Activated CD8-positive, alpha-beta T cell treated with anti-CD3 and anti-CD28 coated beads, Interleukin-2, amount 10 ng/mL, durations not matched to agents 7 days and 5 days (primary cell): ENCODE results near the gene SCNN1A. TPM values are rescaled to one million over a fixed set of nuclear protein-coding genes. Genes with fewer than 3 reads are reported as not detected.
A peak's percentile ranks its signal among the peaks of the same experiment; 100 is the strongest.

ENCODE experiments used
- ATAC-seq: fragments of 150-1000 bp; cut with Tn5 transposase; one replicate; pipeline ENCODE4 v1.10.0; 2021; ENCODE audit warnings: moderate library complexity
- CTCF ChIA-PET: fragments of 350-600 bp; sonication (Branson Sonifier 250); formaldehyde crosslinking; loops from one replicate; lab custom pipeline; 2021; ENCODE audit warnings: antibody characterized with exemption; lab: Charles Lee
- POLR2A ChIA-PET: fragments of 350-600 bp; sonication (Branson Sonifier 250); formaldehyde crosslinking; loops from one replicate; lab custom pipeline; 2021; ENCODE audit warnings: antibody characterized with exemption; lab: Charles Lee
- DNase-seq: peaks from one replicate; pipeline ENCODE4 v3.0.0-alpha.2; 2020
- H3K27ac Mint-ChIP-seq: one replicate; pipeline ENCODE4 v1.8.0; 2021; ENCODE audit warnings: mild to moderate bottlenecking, mixed read lengths
- H3K27me3 Mint-ChIP-seq: one replicate; pipeline ENCODE4 v1.8.0; 2021; ENCODE audit warnings: low read depth, mixed read lengths
- H3K36me3 Mint-ChIP-seq: one replicate; pipeline ENCODE4 v1.8.0; 2021; ENCODE audit warnings: low read depth, mixed read lengths
- H3K4me1 Mint-ChIP-seq: one replicate; pipeline ENCODE4 v1.8.0; 2021; ENCODE audit warnings: low read depth, mixed read lengths
- H3K4me3 Mint-ChIP-seq: one replicate; pipeline ENCODE4 v1.8.0; 2021; ENCODE audit warnings: mild to moderate bottlenecking, mixed read lengths
- H3K9me3 Mint-ChIP-seq: one replicate; pipeline ENCODE4 v1.8.0; 2022; ENCODE audit warnings: mixed read lengths; ENCODE audit not compliant: insufficient read depth
- total RNA-seq, 2 experiments: library from RNA; stranded (reverse); gene quantifications; one replicate each; pipeline ENCODE4 v1.2.3, GENCODE V29; 2021

The SCNN1A gene
- total RNA-seq, 2 experiments from 2014 or later = 0.47 to 1.5 TPM

DNA sequence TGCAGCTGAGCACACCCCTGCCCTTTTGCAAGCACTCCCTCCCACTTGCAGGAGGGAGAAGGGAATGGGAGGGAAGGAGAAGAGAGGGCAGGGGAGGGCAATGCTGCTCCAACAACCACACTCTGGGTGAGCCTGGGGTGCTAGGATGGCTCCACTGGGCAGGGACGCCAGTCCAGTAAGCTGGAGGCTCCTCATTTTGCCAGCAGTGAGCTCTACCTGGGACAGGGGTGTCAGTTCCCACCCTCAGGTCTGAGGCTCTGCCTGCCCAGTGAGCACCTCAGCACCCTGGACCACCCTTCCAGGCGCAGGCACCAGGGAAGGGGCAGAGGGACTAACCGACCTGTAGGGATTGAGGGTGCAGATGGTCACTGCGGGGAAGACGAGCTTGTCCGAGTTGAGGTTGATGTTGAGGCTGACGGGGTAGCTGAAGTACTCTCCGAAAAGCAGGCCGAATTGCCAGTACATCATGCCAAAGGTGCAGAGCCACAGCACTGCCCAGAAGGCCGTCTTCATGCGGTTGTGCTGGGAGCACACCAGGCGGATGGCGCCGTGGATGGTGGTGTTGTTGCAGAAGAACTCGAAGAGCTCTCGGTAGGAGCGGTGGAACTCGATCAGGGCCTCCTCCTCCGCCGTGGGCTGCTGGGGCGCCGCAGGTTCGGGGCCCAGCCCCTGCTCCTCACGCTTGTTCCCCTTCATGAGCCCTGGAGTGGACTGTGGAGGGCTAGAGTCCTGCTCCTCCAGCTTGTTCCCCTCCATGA lies 1.2 kb downstream of the SCNN1A start:
- H3K9me3 Mint-ChIP-seq = no peaks in the 10 kb centered on the region
- H3K36me3 Mint-ChIP-seq = no peaks in the 10 kb centered on the region
- H3K4me3 Mint-ChIP-seq = no peak overlapping the region
- no peak for DNase-seq
- peaks cover 2% of the 10 kb centered on the region for H3K27me3 Mint-ChIP-seq
- CTCF ChIA-PET = interaction anchor here (1.0 to 1.4 kb wide), 4 partner anchors 8 to 91 kb away, joined by 3 to 5 read pairs (median 4); no protein-coding TSS in a partner anchor
- POLR2A ChIA-PET = interaction anchor here (0.5 to 0.8 kb wide), 4 partner anchors 11 to 34 kb away, joined by 3 to 4 read pairs (median 3); no protein-coding TSS in a partner anchor
- no peak for ATAC-seq
- no peak overlapping the region for H3K27ac Mint-ChIP-seq
- H3K4me1 Mint-ChIP-seq = peaks cover 55% of the 10 kb centered on the region

DNA sequence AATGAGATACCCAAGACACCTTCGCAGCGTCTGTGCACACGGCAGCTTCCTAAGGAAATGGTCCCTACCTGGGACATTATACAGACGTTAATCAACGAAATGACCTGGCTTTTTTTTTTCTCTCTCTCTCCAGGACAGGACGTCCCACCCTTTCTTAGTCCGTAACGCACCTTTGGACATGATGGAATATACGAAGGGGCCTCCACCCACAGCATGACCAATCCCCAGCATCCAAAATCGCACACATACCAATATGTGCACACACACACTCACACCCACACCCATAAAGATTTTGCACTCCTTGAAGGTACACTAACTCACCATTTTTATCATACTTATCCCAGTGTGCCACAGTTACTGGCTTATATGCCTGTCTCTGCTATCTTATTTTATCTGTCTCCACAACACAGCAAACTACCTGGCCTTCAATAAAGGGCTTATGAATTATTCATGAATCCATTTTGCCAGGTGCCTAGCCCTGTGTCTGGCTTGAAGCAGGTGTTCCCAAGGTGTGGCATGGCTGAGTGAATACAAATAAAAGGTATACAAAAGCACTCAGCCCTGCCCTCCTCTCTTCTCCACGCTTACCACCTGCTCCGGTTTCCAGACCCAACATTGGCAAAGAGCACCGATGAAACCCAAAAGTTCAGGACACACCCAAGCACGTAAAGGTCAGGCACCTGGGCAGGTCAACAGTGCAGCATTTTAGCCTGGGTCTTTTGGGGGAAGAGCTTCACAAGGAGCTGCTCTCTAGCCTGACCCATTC lies 2.2 kb downstream of the SCNN1A start:
- POLR2A ChIA-PET = interaction anchor here (0.6 kb wide), 1 partner anchor 21 kb away, joined by 3 read pairs; no protein-coding TSS in a partner anchor
- H3K27ac Mint-ChIP-seq = peak overlapping the region; percentile 69
- H3K4me1 Mint-ChIP-seq = peaks cover 62% of the 10 kb centered on the region
- no peaks in the 10 kb centered on the region for H3K9me3 Mint-ChIP-seq
- ATAC-seq (no peak), DNase-seq (no peak)
- CTCF ChIA-PET = interaction anchor here (0.8 to 1.1 kb wide), 2 partner anchors 17 to 38 kb away, joined by 3 to 4 read pairs; no protein-coding TSS in a partner anchor
- no peak overlapping the region for H3K4me3 Mint-ChIP-seq
- H3K36me3 Mint-ChIP-seq = no peaks in the 10 kb centered on the region
- peaks cover 2% of the 10 kb centered on the region for H3K27me3 Mint-ChIP-seq

- Mint-ChIP-seq H3K36me3 (no peaks in the 10 kb centered on the region), H3K9me3 (no peaks in the 10 kb centered on the region), H3K27me3 (peaks cover 2% of the 10 kb centered on the region), H3K4me3 (no peak overlapping the region), H3K4me1 (peaks cover 65% of the 10 kb centered on the region), H3K27ac (peak overlapping the region; percentile 69)
- ChIA-PET POLR2A (interaction anchor here (0.6 kb wide), 1 partner anchor 20 kb away, joined by 3 read pairs; no protein-coding TSS in a partner anchor), CTCF (interaction anchor here (0.8 kb wide), 1 partner anchor 38 kb away, joined by 4 read pairs; no protein-coding TSS in a partner anchor)
- DNase-seq (no peak), ATAC-seq (no peak)
Observed at GRCh38 chr12:6372403-6373003, 2.9 kb downstream of the SCNN1A start.

GRCh38 chr12:6370994-6371754 lies 4.2 kb downstream of the SCNN1A start:
- Mint-ChIP-seq H3K27ac (peak overlapping the region; percentile 12), H3K4me1 (peaks cover 59% of the 10 kb centered on the region), H3K9me3 (no peaks in the 10 kb centered on the region), H3K36me3 (no peaks in the 10 kb centered on the region), H3K4me3 (no peak overlapping the region), H3K27me3 (peaks cover 2% of the 10 kb centered on the region)
- POLR2A ChIA-PET = no interaction called here
- DNase-seq = no peak
- no peak for ATAC-seq
- CTCF ChIA-PET = interaction anchor here (0.7 to 1.2 kb wide), 4 partner anchors 12 to 48 kb away, joined by 3 read pairs; no protein-coding TSS in a partner anchor

DNA sequence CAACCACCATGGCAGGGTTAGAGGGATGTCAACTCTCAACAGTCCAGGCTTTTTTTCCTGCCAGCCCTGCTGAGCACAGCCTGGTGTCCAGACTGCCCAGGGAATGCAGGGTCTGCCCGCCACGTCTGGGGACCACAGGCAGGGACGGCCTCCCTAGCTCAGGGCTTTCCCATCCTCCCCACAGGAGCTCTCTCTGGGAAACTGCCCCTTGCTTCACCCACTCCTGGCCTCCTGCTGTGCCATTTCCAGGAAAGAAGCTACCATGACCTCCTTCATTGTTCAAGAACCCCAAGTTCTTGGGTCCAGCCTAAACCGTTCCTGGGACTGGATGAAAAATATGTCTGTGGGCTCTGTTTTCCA lies 4.8 kb downstream of the SCNN1A start:
- Mint-ChIP-seq H3K4me1 (peaks cover 53% of the 10 kb centered on the region), H3K9me3 (no peaks in the 10 kb centered on the region), H3K27me3 (peaks cover 2% of the 10 kb centered on the region), H3K4me3 (no peak overlapping the region), H3K36me3 (no peaks in the 10 kb centered on the region), H3K27ac (no peak overlapping the region)
- no peak for DNase-seq
- ChIA-PET CTCF (interaction anchor here (0.7 to 1.2 kb wide), 4 partner anchors 11 to 47 kb away, joined by 3 read pairs; no protein-coding TSS in a partner anchor), POLR2A (no interaction called here)
- ATAC-seq = no peak

GRCh38 chr12:6369916-6370575 lies 5.3 kb downstream of the SCNN1A start:
- H3K4me1 Mint-ChIP-seq = peaks cover 49% of the 10 kb centered on the region
- no peak for ATAC-seq

DNA sequence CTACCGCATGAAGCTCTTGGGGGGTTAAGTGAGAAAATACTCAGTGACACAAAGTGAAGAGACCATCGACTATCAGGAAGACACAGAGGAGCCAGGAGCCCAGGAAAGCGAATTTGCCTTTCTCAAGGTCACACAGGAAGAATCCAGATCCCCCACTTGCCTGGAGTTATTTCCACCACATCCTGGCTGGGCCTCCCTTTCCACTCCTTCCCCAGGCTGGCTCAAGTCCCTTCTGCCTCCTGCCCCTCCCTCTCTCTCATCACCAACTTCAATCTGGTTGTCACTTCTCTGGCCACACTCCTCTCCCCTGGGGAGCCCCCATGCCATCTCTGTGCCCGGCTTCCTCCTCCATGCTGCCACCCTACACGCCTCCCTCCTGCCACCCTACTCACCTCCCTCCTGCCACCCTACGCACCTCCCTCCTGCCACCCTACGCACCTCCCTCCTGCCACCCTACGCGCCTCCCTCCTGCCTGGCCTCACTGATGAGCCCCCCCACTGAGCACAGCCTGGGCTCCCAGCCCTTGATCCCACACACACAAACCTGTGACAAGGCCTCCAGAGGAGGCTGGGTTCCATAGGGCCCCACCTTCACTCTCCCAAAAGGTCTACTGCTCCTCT lies 6.3 kb downstream of the SCNN1A start:
- Mint-ChIP-seq H3K27me3 (no peaks in the 10 kb centered on the region), H3K27ac (peak overlapping the region; percentile 69), H3K4me3 (no peak overlapping the region), H3K9me3 (no peaks in the 10 kb centered on the region), H3K36me3 (no peaks in the 10 kb centered on the region), H3K4me1 (peaks cover 52% of the 10 kb centered on the region)
- ATAC-seq = no peak
- CTCF ChIA-PET = interaction anchor here (1.0 to 7.3 kb wide), 4 partner anchors 27 to 46 kb away, joined by 3 to 176 read pairs (median 5); partner anchors contain the start of gene TNFRSF1A
- POLR2A ChIA-PET = interaction anchor here (1.2 kb wide), 1 partner anchor 23 kb away, joined by 3 read pairs; no protein-coding TSS in a partner anchor
- no peak for DNase-seq

More at GRCh38 chr12:6369916-6370575, 5.3 kb downstream of the SCNN1A start:
- Mint-ChIP-seq H3K4me3 (no peak overlapping the region), H3K36me3 (no peaks in the 10 kb centered on the region), H3K27ac (no peak overlapping the region), H3K9me3 (no peaks in the 10 kb centered on the region), H3K27me3 (peaks cover 2% of the 10 kb centered on the region)
- DNase-seq = no peak
- CTCF ChIA-PET = interaction anchor here (1.0 kb wide), 3 partner anchors 11 to 47 kb away, joined by 3 to 5 read pairs (median 3); partner anchors contain the start of gene TNFRSF1A
- POLR2A ChIA-PET = no interaction called here

- Mint-ChIP-seq H3K9me3 (no peaks in the 10 kb centered on the region), H3K4me3 (no peak overlapping the region), H3K27ac (peak overlapping the region; percentile 71), H3K27me3 (no peaks in the 10 kb centered on the region), H3K36me3 (no peaks in the 10 kb centered on the region), H3K4me1 (peaks cover 54% of the 10 kb centered on the region)
- ChIA-PET CTCF (interaction anchor here (0.6 to 7.3 kb wide), 15 partner anchors 9 to 169 kb away, joined by 3 to 176 read pairs (median 6); partner anchors contain the start of genes LTBR and TNFRSF1A), POLR2A (interaction anchor here (1.2 to 2.1 kb wide), 2 partner anchors 22 to 32 kb away, joined by 3 to 10 read pairs; no protein-coding TSS in a partner anchor)
- DNase-seq = peak; percentile 55
- no peak for ATAC-seq
Observed at GRCh38 chr12:6367969-6368892, 7.1 kb downstream of the SCNN1A start.
